Liver (tissue), 3 donors: ENCODE data around the gene ORAI3.

Source experiments
- FOXA1 ChIP-seq: IDR thresholded peaks from 2 replicates; pipeline ENCODE4 v1.6.1; 2016; ENCODE audit warnings: antibody characterized with exemption
- GABPA ChIP-seq, 2 donors: IDR thresholded peaks in 1 of 2; conservative IDR thresholded peaks in 1 of 2; 2 replicates each; pipeline ENCODE4 v1.6.1; 2016; ENCODE audit warnings: antibody characterized with exemption in 2 of 2, mild to moderate bottlenecking in 1 of 2, moderate library complexity in 1 of 2
- MAX ChIP-seq: IDR thresholded peaks from 2 replicates; pipeline ENCODE4 v1.6.1; 2016; ENCODE audit warnings: antibody characterized with exemption
- SP1 ChIP-seq: IDR thresholded peaks from 2 replicates; pipeline ENCODE4 v1.6.1; 2018; ENCODE audit warnings: antibody characterized with exemption, mild to moderate bottlenecking
- TAF1 ChIP-seq: conservative IDR thresholded peaks from 2 replicates; pipeline ENCODE4 v1.6.1; 2016; ENCODE audit warnings: antibody characterized with exemption, mild to moderate bottlenecking
- TF ChIP-seq, protein P1 (sequence below): fragments of 150-350 bp; IDR thresholded peaks from 2 replicates; pipeline ENCODE4 v1.5.1; 2017; ENCODE audit warnings: improper control_type of control experiment, low read depth, low read length; ENCODE audit not compliant: missing input control
- TF ChIP-seq, protein P2 (sequence below): IDR thresholded peaks from 2 replicates; pipeline ENCODE4 v1.6.1; 2016; ENCODE audit warnings: antibody characterized with exemption
- TF ChIP-seq, protein P3 (sequence below): IDR thresholded peaks from 2 replicates; pipeline ENCODE4 v1.6.1; 2016; ENCODE audit warnings: antibody characterized with exemption
- donor health status: healthy.
- donor health status: healthy.

DNA sequence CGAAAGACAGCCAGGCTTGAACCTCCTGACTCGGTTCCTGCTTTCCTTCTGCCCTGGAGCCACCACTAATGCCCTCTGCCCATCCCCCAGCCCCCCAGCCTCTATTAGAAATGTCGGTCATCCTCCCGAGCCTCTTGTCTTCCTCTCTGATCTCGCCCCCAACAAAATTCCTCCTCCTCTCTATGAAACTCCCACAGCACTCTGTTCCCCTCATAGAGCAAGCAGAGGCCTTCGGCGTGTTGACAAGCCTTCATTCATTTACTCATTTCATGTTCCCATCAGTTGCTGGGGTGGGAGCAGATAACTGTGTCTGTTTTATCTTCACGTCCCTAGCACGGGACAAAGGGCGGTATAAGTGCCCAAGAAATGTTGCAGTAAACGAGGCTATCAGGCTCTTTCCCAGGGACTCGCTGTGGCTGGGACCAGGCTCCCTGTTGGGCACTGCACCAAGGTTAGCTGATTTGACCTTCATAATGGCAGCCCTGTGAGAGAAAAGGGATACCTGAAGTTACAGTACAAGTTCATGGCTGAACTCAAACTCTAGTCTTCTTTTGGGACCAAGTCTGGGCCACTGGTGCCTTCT is 17.7 kb upstream of the ORAI3 start:
- TF ChIP-seq, protein P1, sequence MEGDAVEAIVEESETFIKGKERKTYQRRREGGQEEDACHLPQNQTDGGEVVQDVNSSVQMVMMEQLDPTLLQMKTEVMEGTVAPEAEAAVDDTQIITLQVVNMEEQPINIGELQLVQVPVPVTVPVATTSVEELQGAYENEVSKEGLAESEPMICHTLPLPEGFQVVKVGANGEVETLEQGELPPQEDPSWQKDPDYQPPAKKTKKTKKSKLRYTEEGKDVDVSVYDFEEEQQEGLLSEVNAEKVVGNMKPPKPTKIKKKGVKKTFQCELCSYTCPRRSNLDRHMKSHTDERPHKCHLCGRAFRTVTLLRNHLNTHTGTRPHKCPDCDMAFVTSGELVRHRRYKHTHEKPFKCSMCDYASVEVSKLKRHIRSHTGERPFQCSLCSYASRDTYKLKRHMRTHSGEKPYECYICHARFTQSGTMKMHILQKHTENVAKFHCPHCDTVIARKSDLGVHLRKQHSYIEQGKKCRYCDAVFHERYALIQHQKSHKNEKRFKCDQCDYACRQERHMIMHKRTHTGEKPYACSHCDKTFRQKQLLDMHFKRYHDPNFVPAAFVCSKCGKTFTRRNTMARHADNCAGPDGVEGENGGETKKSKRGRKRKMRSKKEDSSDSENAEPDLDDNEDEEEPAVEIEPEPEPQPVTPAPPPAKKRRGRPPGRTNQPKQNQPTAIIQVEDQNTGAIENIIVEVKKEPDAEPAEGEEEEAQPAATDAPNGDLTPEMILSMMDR, result no peak
- TF ChIP-seq FOXA1, result no peak
- no peak for TF ChIP-seq SP1
- TF ChIP-seq, protein P2, sequence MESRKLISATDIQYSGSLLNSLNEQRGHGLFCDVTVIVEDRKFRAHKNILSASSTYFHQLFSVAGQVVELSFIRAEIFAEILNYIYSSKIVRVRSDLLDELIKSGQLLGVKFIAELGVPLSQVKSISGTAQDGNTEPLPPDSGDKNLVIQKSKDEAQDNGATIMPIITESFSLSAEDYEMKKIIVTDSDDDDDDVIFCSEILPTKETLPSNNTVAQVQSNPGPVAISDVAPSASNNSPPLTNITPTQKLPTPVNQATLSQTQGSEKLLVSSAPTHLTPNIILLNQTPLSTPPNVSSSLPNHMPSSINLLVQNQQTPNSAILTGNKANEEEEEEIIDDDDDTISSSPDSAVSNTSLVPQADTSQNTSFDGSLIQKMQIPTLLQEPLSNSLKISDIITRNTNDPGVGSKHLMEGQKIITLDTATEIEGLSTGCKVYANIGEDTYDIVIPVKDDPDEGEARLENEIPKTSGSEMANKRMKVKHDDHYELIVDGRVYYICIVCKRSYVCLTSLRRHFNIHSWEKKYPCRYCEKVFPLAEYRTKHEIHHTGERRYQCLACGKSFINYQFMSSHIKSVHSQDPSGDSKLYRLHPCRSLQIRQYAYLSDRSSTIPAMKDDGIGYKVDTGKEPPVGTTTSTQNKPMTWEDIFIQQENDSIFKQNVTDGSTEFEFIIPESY, result no peak
- TF ChIP-seq TAF1, result no peak
- TF ChIP-seq MAX, result no peak
- TF ChIP-seq GABPA (IDR thresholded peaks at IDR 0.05 in 1 of 2, conservative IDR thresholded peaks at IDR 0.05 in 1 of 2), result no peak
- TF ChIP-seq, protein P3, sequence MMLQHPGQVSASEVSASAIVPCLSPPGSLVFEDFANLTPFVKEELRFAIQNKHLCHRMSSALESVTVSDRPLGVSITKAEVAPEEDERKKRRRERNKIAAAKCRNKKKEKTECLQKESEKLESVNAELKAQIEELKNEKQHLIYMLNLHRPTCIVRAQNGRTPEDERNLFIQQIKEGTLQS, result no peak
